ENCODE data around the gene ARL15. TPM values are rescaled to one million over a fixed set of nuclear protein-coding genes. Genes with fewer than 3 reads are reported as not detected.

ARL15 gene
- total RNA-seq, 4 donors from 2014 or later: 8.5 to 19.1 (median 12.0) TPM

- no peaks in the 10 kb centered on the region for H3K36me3 ChIP-seq
Measured at GRCh38 chr5:54133917-54134316, 176.5 kb downstream of the ARL15 start.

DNA sequence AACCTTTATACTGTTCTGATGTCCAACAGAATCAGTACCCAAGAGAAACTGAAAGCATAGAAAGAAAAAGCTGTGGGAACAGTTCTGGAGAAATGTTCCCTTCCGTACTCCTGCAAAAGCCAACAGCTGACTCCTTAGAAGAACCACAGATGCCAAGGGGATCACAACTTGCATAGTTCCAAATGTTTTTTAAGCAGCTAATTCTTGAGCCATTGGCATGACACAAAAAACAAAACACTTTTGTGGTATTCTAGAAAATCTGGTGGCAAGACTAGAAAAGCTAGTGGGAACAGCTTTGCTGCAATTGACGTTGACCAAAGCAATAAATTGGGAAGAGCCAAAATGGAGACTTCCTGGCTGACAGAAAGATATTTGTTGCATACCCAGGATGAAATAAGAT is 189.9 kb downstream of the ARL15 start:
- H3K9me3 ChIP-seq: no peaks in the 10 kb centered on the region
- no peaks in the 10 kb centered on the region for H3K27me3 ChIP-seq
- TF ChIP-seq CTCF (IDR thresholded peaks at IDR 0.05) (no peak), POLR2A (IDR thresholded peaks at IDR 0.05) (no peak)
- intact Hi-C loops (cut with DNase I): no loop called here
- H3K36me3 ChIP-seq: no peaks in the 10 kb centered on the region
- no peak overlapping the region for H3K4me3 ChIP-seq
- no peak for DNase-seq
- no peaks in the 10 kb centered on the region for H3K4me1 ChIP-seq
- no peak overlapping the region for H3K27ac ChIP-seq
- WGBS, 2 donors: 89 to 92% methylated on average over 2 of the region's 2 CpGs

More at GRCh38 chr5:54133917-54134316, 176.5 kb downstream of the ARL15 start:
- Histone ChIP-seq H3K27me3 (no peaks in the 10 kb centered on the region), H3K9me3 (no peaks in the 10 kb centered on the region), H3K4me3 (no peak overlapping the region), H3K27ac (no peak overlapping the region), H3K4me1 (peaks cover 0 to 9% (median 0%) of the 10 kb centered on the region in 3 donors)
- TF ChIP-seq POLR2A (IDR thresholded peaks at IDR 0.05) (no peak), CTCF (IDR thresholded peaks at IDR 0.05) (no peak)
- intact Hi-C loops (cut with DNase I): no loop called here
- DNase-seq: no peak

GRCh38 chr5:54117957-54118356 is 192.4 kb downstream of the ARL15 start:
- intact Hi-C loops (cut with DNase I): no loop called here
- H3K27me3 ChIP-seq: no peaks in the 10 kb centered on the region
- TF ChIP-seq POLR2A (IDR thresholded peaks at IDR 0.05) (no peak), CTCF (IDR thresholded peaks at IDR 0.05) (no peak)
- no peak overlapping the region for H3K27ac ChIP-seq
- H3K4me1 ChIP-seq: no peaks in the 10 kb centered on the region
- no peak overlapping the region for H3K4me3 ChIP-seq
- 86 to 98% methylated on average over 2 of the region's 2 CpGs for WGBS, 2 donors
- DNase-seq: no peak
- H3K36me3 ChIP-seq: peaks cover 0 to 1% (median 0%) of the 10 kb centered on the region in 3 donors
- no peaks in the 10 kb centered on the region for H3K9me3 ChIP-seq

GRCh38 chr5:54115735-54116403 is 194.5 kb downstream of the ARL15 start:
- TF ChIP-seq POLR2A (IDR thresholded peaks at IDR 0.05) (no peak), CTCF (IDR thresholded peaks at IDR 0.05) (no peak)
- intact Hi-C loops (cut with DNase I): no loop called here

DNA sequence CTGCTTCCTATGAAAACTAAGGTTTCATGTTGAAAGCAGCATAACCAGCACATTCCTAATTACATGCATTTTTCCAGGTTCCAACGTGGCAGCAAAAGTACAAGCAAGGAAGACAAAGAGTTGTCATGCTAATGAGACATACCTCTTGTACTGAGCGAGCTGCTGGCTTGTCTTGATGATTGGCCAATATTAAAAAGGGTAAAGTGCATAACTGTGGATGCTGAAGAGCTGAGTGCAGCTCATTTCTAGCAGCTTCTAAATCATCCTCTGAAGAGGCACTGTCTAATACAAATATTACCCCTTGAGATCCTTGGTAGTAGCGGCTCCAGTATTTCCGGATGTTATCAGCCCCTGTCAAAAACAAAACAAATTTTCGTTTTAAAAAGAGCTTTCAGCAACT is 197.3 kb downstream of the ARL15 start:
- Histone ChIP-seq H3K36me3 (peaks cover 0 to 8% (median 0%) of the 10 kb centered on the region in 3 donors), H3K27me3 (no peaks in the 10 kb centered on the region), H3K4me3 (no peak overlapping the region), H3K27ac (no peak overlapping the region), H3K4me1 (no peaks in the 10 kb centered on the region), H3K9me3 (no peaks in the 10 kb centered on the region)
- DNase-seq: no peak
- 78 to 79% methylated on average over 5 of the region's 5 CpGs for WGBS, 2 donors
- intact Hi-C loops (cut with DNase I): no loop called here
- TF ChIP-seq POLR2A (IDR thresholded peaks at IDR 0.05) (no peak), CTCF (IDR thresholded peaks at IDR 0.05) (no peak)

More at GRCh38 chr5:54115735-54116403, 194.5 kb downstream of the ARL15 start:
- Histone ChIP-seq H3K36me3 (peaks cover 0 to 8% (median 0%) of the 10 kb centered on the region in 3 donors), H3K9me3 (no peaks in the 10 kb centered on the region), H3K27me3 (no peaks in the 10 kb centered on the region), H3K27ac (no peak overlapping the region), H3K4me1 (no peaks in the 10 kb centered on the region), H3K4me3 (no peak overlapping the region)
- 86 to 88% methylated on average over 3 of the region's 3 CpGs for WGBS, 2 donors
- DNase-seq: no peak

Measured in esophagus squamous epithelium (tissue), 5 donors.